Pancreas (tissue), 10 donors: Measurements from ENCODE around the gene TRIM17. TPM values are rescaled to one million over a fixed set of nuclear protein-coding genes. Genes with fewer than 3 reads are reported as not detected.

ENCODE experiments used
- ATAC-seq, 4 donors: fragments of 200-7000 bp; cut with Tn5 transposase; one replicate each; pipeline versions ENCODE4 v1.8.0 to v1.9.1; 2020; ENCODE audit warnings: mild to moderate bottlenecking in 4 of 4, moderate library complexity in 4 of 4
- DNase-seq, 6 donors: peaks; one replicate each; pipeline ENCODE4 v3.0.0-alpha.2; 2020
- FAIRE-seq: peaks from 2 replicates; lab custom pipeline; 2012; peaks lifted over from hg19 to GRCh38; lab: Jason Lieb, UNC
- H3K27ac ChIP-seq, 4 donors: fragments of 200-600 bp; sonication (generic); 1 replicate in 3 of 4; 2 replicates in 1 of 4; pipeline versions ENCODE4 v1.5.0 to v1.8.0; 2020
- H3K27me3 ChIP-seq, 4 donors: fragments of 200-600 bp; one replicate each; pipeline ENCODE4 v1.8.0; 2021
- H3K36me3 ChIP-seq, 3 donors: fragments of 200-600 bp; sonication (generic) in 1 of 3; one replicate each; pipeline versions ENCODE4 v1.5.0 to v1.8.0; 2020 to 2021
- H3K4me1 ChIP-seq, 3 donors: fragments of 200-600 bp; one replicate each; pipeline ENCODE4 v1.8.0; 2021
- H3K4me3 ChIP-seq, 4 donors: fragments of 200-600 bp; sonication (generic) in 2 of 4; one replicate each; pipeline versions ENCODE4 v1.5.0 to v1.8.0; 2020 to 2021
- H3K9me3 ChIP-seq, 4 donors: fragments of 200-600 bp; one replicate each; pipeline ENCODE4 v1.8.0; 2021
- CTCF ChIP-seq, 4 donors: fragments of 200-600 bp; sonication (generic) in 3 of 4; IDR thresholded peaks; one replicate each; pipeline versions ENCODE4 v1.5.0 to v1.8.0; 2021; ENCODE audit warnings: antibody characterized with exemption in 4 of 4
- WGBS, 2 donors: extraction: QIAGEN DNeasy Blood & Tissue Kit; methylation state at CpG; one replicate each; pipeline ENCODE4 v1.1.7; 2013; 5-methylcytosine and 5-hydroxymethylcytosine counted together
- intact Hi-C, 3 donors: fragments of 100-400 bp; cut with DNase I; formaldehyde crosslinking; loops; one replicate each; pipeline versions ENCODE4 v1.11.1 to v1.14.2; 2022
- polyA plus RNA-seq, 2 donors: library from polyadenylated mRNA; stranded (reverse); fragments of 200-250 nt; gene quantifications; one replicate each; pipeline ENCODE4 v1.2.3, GENCODE V29; 2013
- total RNA-seq, 6 donors: library from RNA; stranded (reverse); fragmentation: NEBNext Ultra II Directional in 4 of 6; extraction: Animal tissue kit (Norgen Biotek cat#: 25700) in 4 of 6; gene quantifications; one replicate each; pipeline versions ENCODE4 v1.2.1 to v1.2.4, GENCODE V29; 2021 to 2023
- donor health status: healthy with polysubstance abuse.
- donor health status: DM: no; HTN: no; CAD: no; lungs with moderate emphysema.
- donor health status: DM: no; HTN: no; CAD: no.
- donor health status: control.
- donor health status: control.
- donor health status: Bipolar disorder and iron deficiency.
- donor health status: DM: yes; HTN: yes; CAD: no.
- donor health status: DM: no; HTN: no; CAD: no.
- donor health status: DM: no; HTN: no; CAD: no.
- donor health status: DM: yes; HTN: yes; CAD: no.

Gene TRIM17
- total and polyA plus RNA-seq, 8 donors, result 0.14 to 2.4 (median 0.38) TPM; not detected in 1

- Histone ChIP-seq H3K27ac (no peak overlapping the region), H3K4me1 (peaks cover 0 to 5% (median 4%) of the 10 kb centered on the region in 3 donors), H3K9me3 (no peaks in the 10 kb centered on the region), H3K4me3 (no peak overlapping the region), H3K36me3 (no peaks in the 10 kb centered on the region), H3K27me3 (no peaks in the 10 kb centered on the region)
- FAIRE-seq, result no peak
- 83 to 89% methylated on average over 3 of the region's 3 CpGs for WGBS, 2 donors
- no peak for DNase-seq
- no peak for ATAC-seq
- intact Hi-C loops, result no loop called here
- no peak for TF ChIP-seq CTCF (IDR thresholded peaks at IDR 0.05)
Measured at GRCh38 chr1:228376262-228376628, 40.4 kb downstream of the TRIM17 start.

GRCh38 chr1:228375578-228376261, 40.9 kb downstream of the TRIM17 start:
- intact Hi-C loops, result no loop called here
- no peak for TF ChIP-seq CTCF (IDR thresholded peaks at IDR 0.05)
- no peak overlapping the region for H3K27ac ChIP-seq

GRCh38 chr1:228374711-228375577, 41.7 kb downstream of the TRIM17 start:
- DNase-seq (peak in 4 of 6 donors; percentile 51 to 81 (median 58)), ATAC-seq (peak in 1 of 4 donors; percentile 13), FAIRE-seq (no peak)
- Histone ChIP-seq H3K9me3 (no peaks in the 10 kb centered on the region), H3K4me1 (peaks cover 0 to 5% (median 4%) of the 10 kb centered on the region in 3 donors), H3K27ac (no peak overlapping the region), H3K4me3 (no peak overlapping the region), H3K27me3 (no peaks in the 10 kb centered on the region), H3K36me3 (no peaks in the 10 kb centered on the region)
- WGBS, 2 donors, result 71 to 76% methylated on average over 25 of the region's 25 CpGs
- TF ChIP-seq CTCF (IDR thresholded peaks at IDR 0.05), result no peak
- intact Hi-C loops, result no loop called here

More at GRCh38 chr1:228375578-228376261, 40.9 kb downstream of the TRIM17 start:
- ATAC-seq (no peak), DNase-seq (peak in 3 of 6 donors; percentile 30 to 60 (median 54)), FAIRE-seq (no peak)
- 95 to 96% methylated on average over 21 to 22 of the region's 22 CpGs for WGBS, 2 donors
- peaks cover 0 to 5% (median 4%) of the 10 kb centered on the region in 3 donors for H3K4me1 ChIP-seq
- H3K9me3 ChIP-seq, result no peaks in the 10 kb centered on the region
- H3K4me3 ChIP-seq, result no peak overlapping the region
- H3K27me3 ChIP-seq, result no peaks in the 10 kb centered on the region
- no peaks in the 10 kb centered on the region for H3K36me3 ChIP-seq

GRCh38 chr1:228373681-228374571, 42.7 kb downstream of the TRIM17 start:
- Histone ChIP-seq H3K9me3 (no peaks in the 10 kb centered on the region), H3K27me3 (no peaks in the 10 kb centered on the region), H3K36me3 (no peaks in the 10 kb centered on the region), H3K27ac (no peak overlapping the region), H3K4me3 (no peak overlapping the region), H3K4me1 (peaks cover 0 to under 1% (median 0%) of the 10 kb centered on the region in 3 donors)
- ATAC-seq (no peak), FAIRE-seq (no peak), DNase-seq (peak in 2 of 6 donors; percentile 51 to 69)
- WGBS, 2 donors, result 83 to 86% methylated on average over 14 of the region's 14 CpGs
- intact Hi-C loops, result no loop called here
- TF ChIP-seq CTCF (IDR thresholded peaks at IDR 0.05), result no peak
